NCI-H2081 (cell line): Measurements from ENCODE around the gene ATP5F1D.

ENCODE experiments used
- DNase-seq, 2 experiments: peaks; one replicate each; lab custom pipeline; 2025; lab: John Stamatoyannopoulos, UW

ATP5F1D gene

GRCh38 chr19:1283207-1283916 is 41.8 kb downstream of the ATP5F1D start:
- no peak for DNase-seq

GRCh38 chr19:1283917-1284292 is 42.4 kb downstream of the ATP5F1D start:
- DNase-seq: no peak

GRCh38 chr19:1284293-1284978 is 42.9 kb downstream of the ATP5F1D start:
- DNase-seq: no peak

GRCh38 chr19:1284979-1285736 is 43.6 kb downstream of the ATP5F1D start:
- no peak for DNase-seq

- no peak for DNase-seq
These were observed 44.3 kb downstream of the ATP5F1D start, which contains the start of gene EFNA2 for GRCh38 chr19:1285737-1286360. Gene EFNA2 (plus strand): TSS chr19:1285873. CDS start chr19:1286169, 296 bp downstream.

- no peak for DNase-seq
These were observed 45.2 kb downstream of the ATP5F1D start for GRCh38 chr19:1286487-1287353.

- no peak for DNase-seq
These were observed 46.0 kb downstream of the ATP5F1D start for GRCh38 chr19:1287354-1288225.

GRCh38 chr19:1288226-1288612 is 46.7 kb downstream of the ATP5F1D start:
- no peak for DNase-seq

GRCh38 chr19:1288833-1289685 is 47.5 kb downstream of the ATP5F1D start:
- DNase-seq: no peak

- DNase-seq: no peak
These were observed 48.1 kb downstream of the ATP5F1D start for GRCh38 chr19:1289686-1290025.

- no peak for DNase-seq
These were observed 48.7 kb downstream of the ATP5F1D start for GRCh38 chr19:1290196-1290702.

- no peak for DNase-seq
These were observed 49.4 kb downstream of the ATP5F1D start for GRCh38 chr19:1290703-1291651.

- DNase-seq: no peak
These were observed 50.3 kb downstream of the ATP5F1D start for GRCh38 chr19:1291761-1292418.

- no peak for DNase-seq
These were observed 51.0 kb downstream of the ATP5F1D start for GRCh38 chr19:1292419-1293151.

- DNase-seq: no peak
These were observed 52.4 kb downstream of the ATP5F1D start for GRCh38 chr19:1293782-1294604.
